SH-SY5Y (cell line): ENCODE measurements around the gene PPM1H.

Experiments
- GATA2 ChIP-seq: IDR thresholded peaks from 2 replicates; pipeline ENCODE4 v1.6.1; 2011; ENCODE audit warnings: mild to moderate bottlenecking, low read depth, low read length
- GATA3 ChIP-seq: IDR thresholded peaks from 2 replicates; pipeline ENCODE4 v1.6.1; 2011; ENCODE audit warnings: low read depth, mild to moderate bottlenecking, low read length, moderate library complexity

DNA sequence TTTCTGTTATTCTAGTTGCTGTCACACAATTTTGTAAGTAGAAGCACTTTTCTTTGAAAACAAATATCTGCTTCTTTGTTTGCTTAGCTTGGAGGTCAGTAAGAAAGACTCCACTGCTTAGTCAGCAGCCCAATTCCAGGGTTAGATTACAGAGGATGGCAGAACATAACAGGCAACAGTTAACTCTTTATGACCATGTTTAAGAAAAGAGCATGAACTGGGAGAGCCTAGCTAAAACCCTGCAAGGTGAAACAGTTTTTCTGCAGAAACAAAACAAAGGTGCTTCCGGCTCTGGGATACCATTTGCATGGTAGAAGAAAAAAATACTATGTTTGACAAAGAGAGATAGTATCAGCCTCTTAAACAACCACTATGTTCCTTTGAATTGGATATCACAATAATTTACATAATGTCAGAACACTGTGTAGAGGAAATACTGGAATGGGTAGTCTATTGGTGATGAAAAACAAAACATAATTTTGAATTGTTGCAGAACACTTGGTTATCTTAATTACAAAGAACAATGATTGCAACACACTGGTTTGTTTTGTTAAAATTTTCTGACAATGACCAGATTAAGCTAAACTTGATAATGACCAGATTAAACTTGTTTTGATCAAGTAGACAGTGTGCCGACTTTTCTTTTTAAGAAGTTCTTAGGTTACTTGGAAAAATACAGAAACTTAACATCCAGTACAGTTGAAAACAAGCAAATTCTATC, 22.4 kb upstream of the PPM1H start:
- TF ChIP-seq GATA3, result no peak
- no peak for TF ChIP-seq GATA2
